GM19463 (cell line): ENCODE measurements around the gene IRX4.
"Not testable (repeated sequence)": the region's sequence is repeated elsewhere in the genome, so short reads cannot be mapped to it uniquely, and the experiment has no call there.

ENCODE experiments used
- ATAC-seq: cut with Tn5 transposase; IDR thresholded peaks from one replicate; pipeline ENCODE4 v1.9.1; 2021; ENCODE audit warnings: mild to moderate bottlenecking, moderate library complexity; ENCODE audit not compliant: unreplicated experiment

Gene IRX4

DNA sequence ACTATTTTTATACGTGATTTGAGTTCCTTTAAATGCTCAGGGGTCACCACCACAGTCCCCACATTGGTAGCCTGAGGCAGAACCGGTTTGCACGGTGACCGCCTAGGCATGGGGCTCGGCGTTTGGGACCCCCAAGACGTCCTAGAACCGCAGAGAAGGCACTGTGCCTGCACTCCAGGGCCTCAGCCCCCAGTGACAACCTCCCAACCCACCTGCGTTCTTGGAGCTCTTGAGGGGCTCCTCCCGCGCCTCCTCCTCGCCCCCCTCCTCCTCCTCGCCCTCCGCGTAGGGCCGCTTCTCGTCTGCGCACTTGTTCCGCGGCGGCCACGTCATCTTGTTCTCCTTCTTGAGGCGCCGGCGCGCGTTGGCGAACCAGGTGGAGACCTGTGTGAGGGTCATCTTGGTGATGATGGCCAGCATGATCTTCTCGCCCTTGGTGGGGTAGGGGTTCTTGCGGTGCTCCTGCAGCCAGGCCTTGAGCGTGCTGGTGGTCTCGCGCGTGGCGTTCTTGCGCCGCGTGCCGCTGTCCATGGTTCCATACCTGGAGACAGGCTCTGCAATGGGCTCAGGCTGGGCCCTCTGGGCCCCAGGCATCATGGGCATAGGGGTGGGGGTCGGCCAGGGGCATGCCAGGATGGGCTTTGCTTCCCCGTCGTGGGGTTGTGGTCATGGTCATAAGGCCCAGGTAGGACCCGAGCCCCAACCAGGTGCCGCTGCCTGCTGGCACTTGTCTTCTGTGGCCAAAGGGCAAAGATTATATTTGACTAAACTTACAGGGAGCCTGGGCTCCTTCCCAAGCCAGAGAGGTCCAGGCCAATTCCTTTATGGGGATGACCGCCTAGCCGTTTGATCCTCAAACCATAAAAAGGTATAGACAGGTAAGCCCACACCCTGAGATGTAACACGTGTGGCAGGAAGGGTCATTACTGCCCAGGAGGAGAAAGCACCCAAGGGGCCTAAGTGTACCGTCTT is 3.1 kb downstream of the IRX4 start:
- no peak for ATAC-seq

GRCh38 chr5:1878050-1878849 is 4.5 kb downstream of the IRX4 start:
- ATAC-seq, result no peak

DNA sequence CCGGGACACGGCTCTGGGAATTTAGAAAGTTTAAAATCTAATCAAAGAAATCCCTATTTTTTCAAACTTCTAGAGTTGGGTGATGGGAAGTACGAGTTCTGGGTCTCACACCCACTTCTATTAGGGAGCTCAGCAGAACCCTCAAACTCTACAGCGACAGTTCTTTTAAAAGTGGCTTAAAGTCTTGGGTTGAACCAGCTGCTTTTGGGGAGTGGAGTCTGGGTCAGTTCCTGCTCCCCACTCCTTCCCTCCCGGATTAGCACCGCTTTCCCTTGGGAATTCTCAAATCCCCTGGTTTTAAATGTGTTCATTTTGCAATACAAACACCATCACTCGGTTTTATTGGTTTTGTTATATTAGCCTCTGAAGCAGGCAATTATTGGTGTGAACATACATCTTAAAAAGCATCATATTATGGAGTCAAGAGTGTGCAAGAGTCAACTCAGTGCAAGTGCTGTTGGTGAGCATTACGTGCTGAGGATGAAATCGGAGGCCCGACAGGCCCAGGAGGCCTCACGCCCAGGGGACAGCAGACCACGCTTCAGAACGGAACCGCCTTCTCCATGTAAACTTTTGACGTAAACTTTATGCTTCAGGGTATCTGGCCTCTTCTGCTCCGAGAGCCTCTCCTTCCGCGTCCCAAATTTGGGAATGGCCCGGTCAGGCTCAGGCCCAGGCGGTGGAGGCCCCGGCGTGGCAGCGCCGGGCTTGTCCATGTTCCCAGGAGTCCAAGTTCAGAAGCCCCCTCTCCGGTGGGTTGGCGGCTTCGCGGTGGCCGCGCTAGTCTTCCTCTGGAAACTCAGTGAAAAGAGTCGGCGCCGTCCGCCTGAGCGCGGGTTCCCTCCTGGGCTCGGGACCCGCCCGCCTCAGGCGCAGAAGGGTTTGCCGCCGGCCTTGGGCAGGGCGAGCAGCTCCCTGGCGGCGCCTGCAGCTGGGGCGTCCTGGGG is 5.3 kb downstream of the IRX4 start:
- ATAC-seq, result no peak

DNA sequence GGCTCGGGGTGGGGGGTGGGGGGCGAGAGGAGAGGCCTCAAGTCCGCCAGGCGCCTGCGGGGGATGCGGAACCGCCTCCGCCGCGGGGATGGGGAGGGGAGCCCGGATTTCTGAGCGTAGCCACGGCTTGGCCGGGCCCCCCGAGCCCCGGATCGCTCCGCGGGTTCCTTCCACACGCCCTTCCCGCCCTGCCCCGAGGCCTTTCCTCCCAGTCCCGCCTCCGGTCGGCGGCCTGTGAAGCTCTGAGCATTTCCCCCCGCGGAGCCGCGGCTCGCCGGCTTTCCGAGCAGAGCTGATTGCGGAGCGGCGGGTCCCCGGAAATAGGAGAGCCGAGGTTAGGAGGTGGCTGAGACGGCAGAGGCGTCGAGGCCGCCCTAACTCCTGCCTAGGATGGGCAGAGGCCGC is 6.1 kb downstream of the IRX4 start:
- ATAC-seq, result no peak

GRCh38 chr5:1875843-1876659 is 6.7 kb downstream of the IRX4 start:
- ATAC-seq, result no peak

DNA sequence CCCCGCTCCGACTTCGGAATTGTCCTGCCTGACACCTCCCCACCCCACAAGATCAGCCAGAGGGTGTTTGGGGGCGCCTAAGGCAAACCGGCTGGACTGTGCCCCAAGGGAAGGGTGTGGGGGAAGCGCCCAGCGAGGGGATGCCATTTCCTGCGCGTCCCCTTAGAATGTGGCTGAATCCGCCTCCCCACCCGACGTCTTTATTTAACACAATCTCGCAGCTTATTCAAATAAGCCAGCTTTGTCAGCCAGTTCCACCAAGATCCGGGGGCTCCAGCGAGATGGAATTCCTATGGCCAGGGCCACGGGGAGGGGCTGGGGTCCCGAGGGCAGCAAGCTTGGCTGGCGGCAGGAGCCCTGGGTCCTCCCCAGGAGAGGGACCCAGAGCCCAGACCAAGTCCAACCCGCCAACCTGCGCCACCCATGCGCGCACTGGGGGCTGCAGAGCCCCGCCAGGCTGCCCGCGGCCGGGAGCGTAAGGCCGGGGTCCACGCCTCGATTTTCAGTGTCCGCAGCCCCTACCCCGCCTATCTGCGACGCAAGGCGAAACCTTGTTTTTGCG is 7.4 kb downstream of the IRX4 start:
- no peak for ATAC-seq

DNA sequence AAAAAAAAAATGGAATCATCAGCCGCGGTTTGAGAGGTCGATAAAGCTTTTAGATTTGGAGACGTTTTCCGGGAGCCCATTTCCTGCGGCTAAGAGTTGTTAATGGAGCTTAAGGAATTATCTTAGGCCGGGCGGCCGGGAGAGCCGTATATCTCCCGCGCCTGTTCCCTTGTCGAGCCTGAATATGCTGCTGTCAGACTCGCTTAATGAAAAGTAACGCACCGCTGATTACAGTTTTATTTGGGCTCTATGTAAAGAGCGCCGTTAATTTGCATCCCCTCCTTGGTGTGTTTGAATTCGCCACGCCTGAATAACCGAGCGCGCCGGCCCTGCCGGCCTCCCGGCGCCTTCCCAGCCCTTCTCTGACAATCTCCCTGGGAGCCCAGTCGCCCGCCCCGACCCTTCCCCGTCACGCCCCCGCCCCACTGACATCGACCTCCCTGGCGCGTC is 7.9 kb downstream of the IRX4 start:
- no peak for ATAC-seq

DNA sequence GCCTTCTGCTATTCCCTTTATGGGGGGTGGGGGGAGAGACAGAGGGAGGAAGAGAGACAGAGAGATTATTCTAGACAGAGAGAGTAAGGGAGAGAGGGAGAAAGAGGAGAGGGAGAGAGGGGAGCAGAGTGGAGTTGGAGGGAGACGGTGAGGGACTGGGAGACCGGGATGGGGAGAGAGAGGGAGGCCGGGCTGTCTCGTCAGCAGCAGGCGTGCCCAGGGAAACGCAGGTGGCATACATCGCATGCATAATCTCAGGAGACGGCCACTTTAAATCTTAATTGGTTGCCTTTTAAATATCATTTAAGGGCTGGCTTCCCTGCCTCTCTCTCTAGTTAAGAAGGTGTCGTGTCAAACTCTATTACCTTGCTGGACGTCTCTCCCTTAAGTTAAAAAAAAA is 8.4 kb downstream of the IRX4 start:
- no peak for ATAC-seq

DNA sequence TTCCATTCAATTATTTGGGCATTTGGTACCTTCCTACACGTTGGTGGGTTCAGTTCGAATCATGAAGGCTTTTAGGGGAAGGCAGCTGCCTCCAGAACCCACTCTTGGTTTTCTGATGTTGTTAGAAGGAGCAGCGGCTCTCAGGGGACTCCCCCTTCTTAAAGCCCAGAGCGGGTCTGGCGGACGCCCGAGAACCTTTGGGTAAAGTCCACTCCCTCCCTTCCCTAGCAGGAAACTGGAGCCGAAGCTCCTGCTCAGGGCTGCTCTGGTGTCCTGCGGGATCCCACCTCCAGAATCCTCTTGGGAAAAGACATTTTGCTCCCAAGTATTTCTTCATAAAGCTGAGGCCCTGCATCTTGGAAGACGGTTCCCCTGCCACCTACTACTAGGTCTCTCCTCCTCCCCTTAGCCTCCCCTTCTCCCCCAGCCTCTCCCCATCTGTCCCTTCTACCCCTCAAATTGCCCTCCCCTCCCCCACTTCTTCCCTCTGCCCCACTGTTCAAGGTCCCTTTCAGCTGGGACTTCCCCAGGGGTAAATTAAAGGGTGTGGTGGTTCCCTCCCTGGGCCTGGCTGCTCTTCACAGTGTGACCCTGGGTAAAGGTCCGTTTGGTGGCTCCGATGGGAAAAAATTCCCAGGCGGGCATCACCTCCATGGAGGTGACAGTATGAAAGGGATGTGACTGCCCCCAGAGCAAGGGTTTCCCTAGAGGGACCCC is 9.3 kb downstream of the IRX4 start:
- ATAC-seq, result no peak

DNA sequence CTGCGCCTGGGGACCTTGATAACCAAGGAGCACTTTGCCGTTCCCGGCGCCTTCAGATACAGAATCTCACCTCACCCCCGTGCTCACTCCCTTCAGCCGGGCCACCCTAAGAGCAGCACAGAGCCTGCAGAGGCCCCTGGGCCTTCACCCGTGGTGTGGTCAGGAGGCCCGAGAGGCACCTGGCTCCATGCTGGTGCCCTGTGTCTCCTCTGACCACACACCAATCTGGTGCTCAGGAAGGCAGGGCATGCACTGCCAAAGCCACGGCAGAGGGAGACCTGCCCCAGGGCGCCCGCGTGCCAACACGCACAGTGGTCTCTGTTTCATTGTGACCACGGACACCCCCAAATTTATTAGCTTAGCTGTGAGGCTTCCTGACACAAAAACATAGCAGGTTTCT is 11.3 kb downstream of the IRX4 start:
- ATAC-seq, result no peak

DNA sequence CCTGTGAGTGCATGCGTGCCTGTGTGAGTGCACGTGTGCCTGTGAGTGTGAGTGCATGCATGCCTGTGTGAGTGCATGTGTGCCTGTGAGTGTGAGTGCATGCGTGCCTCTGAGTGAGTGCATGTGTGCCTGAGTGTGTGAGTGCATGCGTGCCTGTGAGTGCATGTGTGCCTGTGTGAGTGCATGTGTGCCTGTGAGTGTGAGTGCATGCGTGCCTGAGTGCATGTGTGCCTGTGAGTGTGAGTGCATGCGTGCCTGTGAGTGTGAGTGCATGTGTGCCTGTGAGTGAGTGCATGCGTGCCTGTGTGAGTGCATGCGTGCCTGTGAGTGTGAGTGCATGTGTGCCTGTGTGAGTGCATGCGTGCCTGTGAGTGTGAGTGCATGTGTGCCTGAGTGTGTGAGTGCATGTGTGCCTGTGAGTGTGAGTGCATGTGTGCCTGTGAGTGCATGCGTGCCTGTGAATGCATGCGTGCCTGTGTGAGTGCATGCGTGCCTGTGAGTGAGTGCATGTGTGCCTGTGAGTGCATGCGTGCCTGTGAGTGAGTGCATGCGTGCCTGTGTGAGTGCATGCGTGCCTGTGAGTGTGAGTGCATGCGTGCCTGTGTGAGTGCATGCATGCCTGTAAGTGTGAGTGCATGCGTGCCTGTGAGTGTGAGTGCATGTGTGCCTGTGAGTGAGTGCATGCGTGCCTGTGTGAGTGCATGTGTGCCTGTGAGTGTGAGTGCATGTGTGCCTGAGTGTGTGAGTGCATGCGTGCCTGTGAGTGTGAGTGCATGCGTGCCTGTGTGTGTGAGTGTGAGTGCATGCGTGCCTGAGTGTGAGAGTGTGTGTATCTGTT is 12.1 kb downstream of the IRX4 start:
- not testable (repeated sequence) for ATAC-seq

GRCh38 chr5:1868886-1869475 is 13.7 kb downstream of the IRX4 start:
- no peak for ATAC-seq

DNA sequence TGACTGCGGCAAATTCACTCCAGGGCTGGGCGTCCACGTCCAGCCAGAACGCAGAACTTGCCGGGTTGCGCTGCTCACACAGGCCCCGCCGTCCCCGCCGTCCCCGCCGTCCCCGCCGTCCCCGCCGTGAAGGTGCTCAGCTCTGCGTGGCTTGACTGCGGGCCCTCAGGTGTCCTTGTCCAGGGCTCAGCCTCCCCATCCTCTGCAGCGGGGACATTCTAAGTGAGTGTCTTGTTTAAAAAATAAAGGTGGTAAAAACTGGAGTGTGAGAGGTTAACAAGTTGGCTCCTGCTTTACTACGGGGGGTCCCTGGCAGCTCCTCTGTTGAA is 14.9 kb downstream of the IRX4 start:
- ATAC-seq, result no peak

DNA sequence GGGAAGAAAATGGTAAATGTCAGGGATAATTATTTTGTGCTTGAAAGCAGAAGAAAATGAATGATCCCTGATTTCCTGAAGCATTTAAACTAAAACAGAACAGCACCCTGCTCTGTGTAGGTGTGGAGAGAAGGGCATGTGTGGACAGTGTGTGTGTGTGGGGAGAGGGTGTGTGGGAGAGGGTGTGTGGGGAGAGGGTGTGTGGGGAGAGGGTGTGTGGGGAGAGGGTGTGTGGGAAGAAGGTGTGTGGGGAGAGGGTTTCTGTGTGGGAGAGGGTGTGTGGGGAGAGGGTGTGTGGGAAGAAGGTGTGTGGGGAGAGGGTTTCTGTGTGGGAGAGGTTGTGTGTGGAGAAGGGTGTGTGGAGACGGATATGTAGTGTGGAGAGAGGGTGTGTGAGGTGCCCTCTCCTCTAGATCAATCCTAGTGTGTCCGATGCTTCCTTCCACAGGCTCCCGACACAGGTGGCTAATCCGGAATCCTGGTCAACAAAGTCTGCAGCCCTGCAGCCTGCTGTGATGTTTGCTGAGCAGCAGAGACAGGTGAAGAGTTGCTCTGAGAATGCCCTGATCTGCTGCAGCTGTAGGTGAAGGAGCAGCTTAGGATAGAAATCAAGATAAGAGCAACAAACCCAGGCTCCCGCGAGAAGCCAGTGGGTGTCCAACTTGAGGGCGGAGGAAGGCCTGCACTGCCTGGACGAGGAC is 15.5 kb downstream of the IRX4 start:
- no peak for ATAC-seq

- ATAC-seq, result no peak
Observed at GRCh38 chr5:1865948-1866347, 16.8 kb downstream of the IRX4 start.

GRCh38 chr5:1865486-1865885 is 17.2 kb downstream of the IRX4 start:
- no peak for ATAC-seq

DNA sequence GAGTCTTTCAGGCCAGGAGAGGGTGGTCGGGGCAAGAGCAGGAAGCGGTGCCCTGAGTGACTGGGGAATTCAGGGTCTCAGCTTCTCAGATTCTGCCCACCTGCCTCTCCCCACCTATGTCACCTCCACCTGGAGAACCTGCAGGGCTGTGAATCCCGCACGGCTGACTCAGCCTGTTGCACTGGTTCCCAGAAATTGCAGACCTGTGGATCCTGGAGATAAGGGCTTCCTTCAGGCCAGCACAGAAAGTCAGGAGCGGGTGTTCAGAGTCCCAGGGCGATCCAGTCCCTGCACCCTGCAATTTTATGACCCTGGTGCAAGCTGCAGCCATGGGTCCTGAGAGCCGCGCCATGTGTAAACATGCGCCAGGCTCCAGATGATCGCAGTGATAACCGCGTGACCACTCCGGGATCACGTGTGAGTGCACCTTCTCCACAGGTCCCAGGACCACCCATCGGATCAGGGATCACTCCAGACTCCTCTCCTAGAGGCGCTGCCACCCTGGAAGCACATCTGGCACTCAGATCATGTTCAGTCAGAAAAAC is 17.8 kb downstream of the IRX4 start:
- ATAC-seq, result no peak
